Activated CD4-positive, alpha-beta T cell treated with anti-CD3 and anti-CD28 coated beads for 48 hours (primary cell): ENCODE measurements around the gene RASGRP1.

ENCODE experiments used
- DNase-seq: peaks from one replicate; pipeline ENCODE4 v3.0.0-alpha.2; 2020

Gene RASGRP1

GRCh38 chr15:38441130-38441519 lies 123.5 kb downstream of the RASGRP1 start:
- DNase-seq, result no peak

- peak; percentile 52 for DNase-seq
Measured at GRCh38 chr15:38440353-38441129, 124.1 kb downstream of the RASGRP1 start.
